ENCODE data around the gene RMND5A.
"Not testable (repeated sequence)": the region's sequence is repeated elsewhere in the genome, so short reads cannot be mapped to it uniquely, and the experiment has no call there.

The RMND5A gene

GRCh38 chr2:86719637-86720539, at the start of gene RMND5A:
RMND5A (plus strand) TSS chr2:86720291; CDS start chr2:86720668, 377 bp downstream.
- FAIRE-seq, result peak; percentile 98

- no peak for FAIRE-seq
Measured at GRCh38 chr2:86671337-86671981, 48.6 kb upstream of the RMND5A start.

DNA sequence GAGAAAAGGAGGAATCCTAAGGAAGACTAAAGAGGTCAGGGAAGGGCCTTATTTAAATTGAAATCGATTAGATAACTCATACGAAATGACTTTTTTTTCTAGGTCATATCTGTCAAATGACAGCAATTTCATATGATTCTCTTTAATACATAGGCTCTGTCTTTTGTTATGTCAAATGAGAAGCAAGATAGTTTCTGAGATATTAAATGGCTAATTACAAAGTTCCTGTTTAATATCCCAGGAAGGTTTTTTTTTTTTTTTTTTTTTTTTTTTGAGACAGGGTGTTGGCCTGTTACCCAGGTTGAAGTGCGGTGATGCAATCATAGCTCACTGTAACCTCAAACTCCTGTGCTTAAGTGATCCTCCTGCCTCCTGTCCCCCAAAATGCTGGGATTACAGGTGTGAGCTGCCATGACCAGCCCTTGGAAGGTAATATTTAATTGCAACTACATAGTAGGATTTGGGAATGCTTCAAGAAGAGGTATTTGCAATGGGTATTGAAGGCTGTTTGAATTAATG, 48.0 kb upstream of the RMND5A start:
- no peak for FAIRE-seq

DNA sequence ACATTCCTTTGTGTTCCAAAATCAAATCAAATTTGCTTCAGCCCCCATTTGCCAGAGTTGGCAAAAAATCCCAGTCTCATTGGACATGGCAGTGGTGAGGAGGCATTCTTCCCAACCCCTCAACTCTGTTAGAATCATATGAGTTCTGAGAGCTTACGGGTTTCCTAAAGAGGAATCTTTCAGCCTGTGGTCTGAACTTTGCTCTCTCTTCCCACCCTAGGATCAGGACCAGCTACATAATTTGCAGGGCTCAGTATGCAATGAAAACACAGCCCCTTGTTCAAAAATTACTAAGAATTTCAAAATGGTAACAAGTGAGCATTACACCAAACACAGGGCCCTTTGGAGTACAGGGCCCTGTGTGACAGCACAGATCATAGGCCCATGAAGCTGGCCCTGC, 47.1 kb upstream of the RMND5A start:
- FAIRE-seq, result no peak

DNA sequence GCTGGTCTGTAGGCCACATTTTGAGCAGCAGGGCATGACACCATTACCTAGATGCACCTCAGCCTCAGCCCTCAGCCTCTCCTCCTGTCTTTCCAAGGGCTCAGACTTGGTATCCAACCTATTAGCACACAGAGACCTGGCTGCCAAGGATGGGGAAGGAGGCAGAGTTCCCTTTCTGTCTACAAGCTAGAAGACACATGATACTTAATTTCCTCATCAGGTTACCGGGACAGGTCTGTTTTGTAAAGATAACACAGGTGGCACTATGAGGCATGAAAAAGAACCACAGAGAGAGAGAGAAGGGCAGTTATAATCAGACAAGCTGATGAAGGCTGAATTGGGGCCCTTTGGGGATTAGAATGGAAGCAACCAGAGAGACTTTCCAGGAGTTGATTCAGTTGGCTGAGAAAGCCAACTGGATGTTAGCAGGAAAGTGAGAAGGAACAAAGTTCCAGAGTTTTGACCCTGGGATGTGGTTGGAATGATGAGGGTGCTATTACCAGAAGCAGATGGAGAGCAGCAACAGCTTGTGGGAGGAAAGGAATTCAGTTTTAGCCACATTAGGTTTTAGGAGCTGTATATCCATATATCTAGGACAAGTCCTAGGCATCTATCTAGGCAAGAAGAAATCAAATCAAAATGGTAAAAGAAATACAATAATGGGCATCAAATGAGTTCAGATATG, 46.0 kb upstream of the RMND5A start:
- FAIRE-seq, result no peak

DNA sequence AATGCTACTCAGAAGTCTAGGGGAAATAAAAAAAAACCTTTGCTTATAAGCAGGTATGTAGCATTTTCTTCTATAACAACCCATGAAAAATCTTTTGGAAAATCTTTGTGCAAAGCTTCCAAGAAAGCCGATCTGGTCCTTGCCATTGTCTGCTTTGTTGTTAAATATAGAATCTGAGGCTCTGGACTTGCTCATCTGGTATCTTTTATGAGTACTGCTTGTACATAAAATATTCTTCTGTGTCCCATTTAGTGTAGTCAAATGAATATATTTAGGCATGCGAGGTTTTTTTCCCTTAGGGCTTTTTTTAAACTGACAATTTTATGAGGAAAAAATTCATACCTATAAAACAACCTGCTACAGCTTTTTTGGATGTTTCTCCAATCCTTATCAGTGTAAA, 45.0 kb upstream of the RMND5A start:
- FAIRE-seq, result no peak

DNA sequence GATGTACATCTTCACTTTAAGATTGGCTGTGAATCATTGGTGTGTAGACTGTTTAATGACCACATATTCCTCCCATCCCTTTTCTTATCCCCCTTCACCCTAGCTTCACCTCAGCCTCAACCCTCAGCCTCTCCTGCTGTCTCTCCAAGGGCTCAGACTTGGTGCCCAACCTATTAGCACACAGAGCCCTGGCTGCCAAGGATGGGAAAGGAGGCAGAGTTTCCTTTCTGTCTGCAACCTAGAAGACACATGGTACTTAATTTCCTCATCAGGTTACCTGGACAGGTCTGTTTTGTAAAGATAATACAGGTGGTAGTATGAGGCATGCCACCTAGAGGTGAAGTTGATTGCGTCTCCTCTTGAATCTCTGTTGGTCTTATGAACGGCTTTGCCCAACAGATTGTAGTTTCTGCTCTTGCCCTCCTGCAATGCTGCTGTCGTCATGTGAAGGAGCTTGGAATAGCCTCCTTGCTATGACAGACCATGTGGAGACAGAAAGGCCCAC, 44.5 kb upstream of the RMND5A start:
- FAIRE-seq, result no peak

DNA sequence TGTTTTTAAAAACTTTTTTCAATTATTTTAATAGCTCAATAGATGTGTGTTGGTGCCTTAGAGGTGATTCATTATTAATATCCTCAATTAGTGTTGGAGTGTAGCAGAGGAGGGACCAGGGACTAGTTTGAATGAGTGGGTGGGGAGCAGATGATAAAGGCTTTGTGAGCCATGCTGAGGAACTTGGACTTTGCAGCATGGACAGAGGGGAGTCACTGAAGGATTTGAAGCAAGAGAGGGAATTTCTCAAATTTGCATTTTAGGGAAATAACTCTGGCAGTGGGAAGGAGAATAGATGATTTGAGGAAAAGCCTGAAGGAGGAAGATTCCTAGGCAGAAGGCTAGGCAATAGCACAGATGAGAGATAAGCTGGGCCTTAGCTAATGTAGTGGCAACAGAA, 42.3 kb upstream of the RMND5A start:
- no peak for FAIRE-seq

DNA sequence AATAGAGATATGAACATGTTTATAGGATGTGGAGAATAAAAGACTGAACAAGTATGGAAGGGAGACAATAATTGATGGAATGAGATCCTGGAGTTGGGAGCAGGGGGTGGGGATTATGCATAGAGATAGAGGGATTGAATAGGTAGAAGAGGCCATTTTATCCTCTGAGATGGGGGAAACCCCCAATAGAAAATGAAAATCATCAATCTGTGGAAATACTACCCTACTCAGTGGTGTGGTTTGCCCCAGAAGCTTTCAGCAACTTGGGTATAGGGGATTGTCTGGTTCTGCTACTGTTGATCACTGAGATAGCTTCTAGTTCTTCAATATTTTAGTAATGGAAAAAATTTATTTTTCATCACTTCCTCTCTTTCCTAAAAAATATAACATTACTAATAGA, 41.1 kb upstream of the RMND5A start:
- FAIRE-seq, result no peak

DNA sequence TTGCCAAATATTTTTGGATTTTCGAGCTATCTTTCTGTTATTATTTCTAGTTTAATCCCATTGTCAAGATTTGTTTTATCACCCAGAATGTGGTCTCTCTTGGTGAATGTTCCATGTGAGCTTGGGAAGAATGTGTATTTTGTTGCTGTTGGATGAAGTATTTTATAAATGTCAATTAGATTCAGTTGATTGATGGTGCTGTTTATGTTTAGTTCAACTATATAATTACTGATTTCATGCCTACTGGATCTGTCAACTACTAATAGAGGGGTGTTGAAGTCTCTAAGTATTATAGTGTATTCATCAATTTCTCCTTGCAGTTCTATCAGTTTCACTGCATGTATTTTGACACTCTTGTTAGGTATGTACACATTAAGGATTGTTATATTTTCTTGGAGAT, 34.7 kb upstream of the RMND5A start:
- no peak for FAIRE-seq

DNA sequence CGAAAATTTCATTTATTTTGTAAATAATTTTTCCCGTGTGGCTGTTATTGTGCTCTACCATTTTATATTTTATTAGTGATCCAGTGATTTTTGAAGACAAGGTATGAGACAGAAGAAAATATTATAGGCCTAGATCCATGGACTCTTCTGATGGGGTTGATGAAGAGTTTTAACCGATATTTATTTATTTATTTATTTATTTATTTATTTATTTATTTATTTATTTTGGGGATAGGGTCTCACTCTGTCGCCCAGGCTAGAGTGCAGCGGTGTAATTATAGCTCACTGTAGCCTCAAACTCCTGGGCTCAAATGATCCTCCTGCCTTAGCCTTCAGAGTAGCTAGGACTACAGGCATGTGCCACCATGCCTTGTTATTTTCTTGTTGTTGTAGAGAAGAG, 33.6 kb upstream of the RMND5A start:
- FAIRE-seq, result no peak

- FAIRE-seq, result no peak
Measured at GRCh38 chr2:86686905-86687304, 33.2 kb upstream of the RMND5A start.

DNA sequence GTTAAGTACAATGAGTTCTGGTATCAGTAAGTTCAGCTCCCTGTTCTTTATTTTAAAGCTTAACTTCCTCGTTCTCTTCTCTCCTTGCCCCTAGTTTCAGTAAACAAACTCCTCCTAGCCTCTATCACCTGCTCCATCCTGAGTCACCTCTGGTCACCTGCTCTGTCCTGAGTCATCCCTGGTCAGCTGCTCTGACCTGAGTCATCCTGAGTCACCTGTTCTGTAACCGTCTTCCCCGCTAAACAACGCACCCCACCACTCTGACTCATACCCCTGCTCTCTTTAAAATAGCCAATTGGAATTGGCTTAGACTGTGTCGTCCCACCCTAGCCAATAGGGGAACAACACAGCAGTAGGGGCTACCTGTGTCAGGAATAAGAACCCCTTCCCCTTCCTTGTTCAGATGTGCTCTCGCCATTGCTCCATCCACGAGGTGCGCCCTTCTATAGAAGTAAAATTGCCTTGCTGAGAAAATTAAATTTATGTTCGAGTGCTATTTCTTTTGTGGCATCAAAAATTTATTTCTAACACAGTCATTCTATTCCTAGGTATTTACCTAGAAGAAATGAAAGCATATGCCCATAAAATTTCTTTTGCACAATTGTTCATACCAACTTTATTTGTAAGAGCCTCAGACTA, 24.9 kb upstream of the RMND5A start:
- FAIRE-seq, result no peak

DNA sequence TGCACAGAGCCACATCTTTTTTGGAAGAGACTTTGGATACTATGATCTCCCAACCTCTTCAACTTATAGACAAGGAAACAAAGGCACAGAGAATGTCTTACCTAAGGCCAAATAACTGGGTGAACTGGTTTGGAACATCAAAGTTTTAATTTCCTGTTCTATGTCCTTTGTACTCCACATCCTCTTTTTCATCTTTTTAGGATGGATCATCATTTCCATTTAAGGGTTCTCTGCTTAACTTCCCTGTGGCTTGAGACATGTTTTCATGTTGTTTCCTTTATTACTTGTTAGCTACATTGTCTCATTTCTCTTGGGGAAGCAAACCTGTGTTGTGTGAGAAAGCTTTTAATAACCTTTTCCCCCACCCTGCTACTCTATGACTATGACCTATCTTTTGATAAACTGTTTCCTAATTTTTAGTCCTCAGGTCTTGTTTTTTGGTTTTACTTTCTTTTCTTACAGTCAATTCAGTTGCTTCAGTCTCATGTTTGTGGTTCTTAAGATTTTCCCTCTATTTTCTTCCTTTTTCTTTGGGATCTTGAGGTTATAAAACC, 22.5 kb upstream of the RMND5A start:
- FAIRE-seq, result no peak

DNA sequence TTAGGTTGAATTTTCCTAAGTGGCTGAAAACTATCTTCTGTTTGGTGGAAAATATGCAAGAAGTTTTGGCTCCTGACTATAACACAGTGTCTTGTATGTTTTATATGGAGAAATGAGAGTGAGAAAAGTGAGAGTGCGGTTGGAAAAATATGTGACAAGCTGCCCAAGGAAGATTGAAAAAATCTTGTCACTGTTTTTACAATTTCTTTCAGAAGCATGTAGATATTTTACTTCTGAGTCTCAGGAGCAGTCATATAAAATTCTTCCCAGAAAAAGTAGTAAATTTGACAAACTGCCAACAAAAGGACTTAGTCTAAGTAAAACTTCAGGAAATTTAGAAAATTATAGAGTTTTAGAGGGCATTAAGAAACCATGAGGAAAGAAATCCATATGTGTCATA, 19.4 kb upstream of the RMND5A start:
- no peak for FAIRE-seq

- no peak for FAIRE-seq
Measured at GRCh38 chr2:86703704-86704361, 16.3 kb upstream of the RMND5A start.

DNA sequence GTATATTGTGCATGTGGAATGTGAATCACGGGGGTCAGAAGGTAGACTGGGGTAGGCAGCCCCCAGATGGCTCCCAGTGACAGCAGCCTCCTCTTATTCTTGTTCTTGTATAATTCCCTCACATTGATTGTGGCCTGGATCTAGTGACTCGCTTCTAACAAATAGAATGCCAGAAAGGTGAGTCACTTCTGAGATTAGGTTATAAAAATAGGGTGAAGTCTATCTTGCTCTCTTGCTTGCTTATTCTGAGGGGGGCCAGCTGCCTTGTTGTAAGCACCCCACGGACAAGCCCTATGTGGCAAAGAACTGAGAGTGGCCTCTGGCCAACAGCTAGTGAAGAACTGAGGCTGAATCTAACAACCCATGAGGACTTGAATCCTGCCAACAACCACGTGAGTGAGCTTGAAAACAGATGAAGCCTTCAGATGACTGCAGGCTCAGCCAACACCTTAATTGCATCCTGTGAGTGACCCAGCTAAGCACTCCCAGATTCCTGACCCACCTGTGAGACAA, 15.6 kb upstream of the RMND5A start:
- no peak for FAIRE-seq

GRCh38 chr2:86706220-86706619, 13.9 kb upstream of the RMND5A start:
- no peak for FAIRE-seq

GRCh38 chr2:86706935-86707334, 13.2 kb upstream of the RMND5A start:
- FAIRE-seq, result no peak

DNA sequence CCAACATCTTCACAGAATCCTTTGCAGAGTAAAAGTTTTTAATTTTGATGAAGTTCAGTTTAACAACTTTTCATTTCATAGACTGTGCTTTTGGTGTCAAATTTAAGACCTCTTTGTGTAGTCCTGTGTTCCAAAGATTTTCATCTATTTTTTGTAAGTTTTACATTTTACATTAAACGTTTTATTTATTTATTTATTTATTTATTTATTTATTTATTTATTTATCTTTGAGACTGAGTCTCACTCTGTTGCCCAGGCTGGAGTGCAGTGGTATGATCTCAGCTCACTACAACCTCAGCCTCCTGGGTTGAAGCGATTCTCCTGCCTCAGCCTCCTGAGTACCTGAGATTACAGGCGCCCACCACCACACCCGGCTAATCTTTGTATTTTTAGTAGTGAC, 12.0 kb upstream of the RMND5A start:
- not testable (repeated sequence) for FAIRE-seq

GRCh38 chr2:86714579-86715173, 5.4 kb upstream of the RMND5A start:
- not testable (repeated sequence) for FAIRE-seq

Measured in G401.6 (cell line).